VCaP (cell line): Measurements from ENCODE around the gene DPF3.

Experiments used
- H3K27ac ChIP-seq: fragments of 450-650 bp; 2 replicates; pipeline ENCODE4 v1.5.1; 2017
- TF ChIP-seq, protein P1 (sequence below): fragments of 450-650 bp; conservative IDR thresholded peaks from 2 replicates; pipeline ENCODE4 v1.5.1; 2017; ENCODE audit warnings: mild to moderate bottlenecking, moderate library complexity

The DPF3 gene

DNA sequence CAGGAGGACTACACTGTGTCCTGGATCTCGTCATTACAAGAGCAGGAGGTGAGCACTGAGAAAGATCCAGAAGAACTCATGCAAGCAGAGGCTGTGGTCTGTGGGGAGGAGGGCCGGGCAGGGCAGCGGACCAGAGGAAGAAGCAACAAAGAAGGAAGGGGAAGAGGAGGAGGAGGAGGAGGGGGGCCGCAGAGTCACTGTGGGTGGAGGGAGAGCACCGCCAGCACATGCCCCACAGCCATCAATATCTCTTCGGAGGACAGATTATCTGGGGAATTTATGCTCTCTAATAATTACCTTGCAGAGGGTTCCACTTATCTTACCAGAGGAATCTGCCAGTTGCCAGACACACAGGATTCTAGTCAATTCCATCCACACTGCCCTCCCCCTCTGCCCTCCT is 105.6 kb downstream of the DPF3 start:
- TF ChIP-seq, protein P1, sequence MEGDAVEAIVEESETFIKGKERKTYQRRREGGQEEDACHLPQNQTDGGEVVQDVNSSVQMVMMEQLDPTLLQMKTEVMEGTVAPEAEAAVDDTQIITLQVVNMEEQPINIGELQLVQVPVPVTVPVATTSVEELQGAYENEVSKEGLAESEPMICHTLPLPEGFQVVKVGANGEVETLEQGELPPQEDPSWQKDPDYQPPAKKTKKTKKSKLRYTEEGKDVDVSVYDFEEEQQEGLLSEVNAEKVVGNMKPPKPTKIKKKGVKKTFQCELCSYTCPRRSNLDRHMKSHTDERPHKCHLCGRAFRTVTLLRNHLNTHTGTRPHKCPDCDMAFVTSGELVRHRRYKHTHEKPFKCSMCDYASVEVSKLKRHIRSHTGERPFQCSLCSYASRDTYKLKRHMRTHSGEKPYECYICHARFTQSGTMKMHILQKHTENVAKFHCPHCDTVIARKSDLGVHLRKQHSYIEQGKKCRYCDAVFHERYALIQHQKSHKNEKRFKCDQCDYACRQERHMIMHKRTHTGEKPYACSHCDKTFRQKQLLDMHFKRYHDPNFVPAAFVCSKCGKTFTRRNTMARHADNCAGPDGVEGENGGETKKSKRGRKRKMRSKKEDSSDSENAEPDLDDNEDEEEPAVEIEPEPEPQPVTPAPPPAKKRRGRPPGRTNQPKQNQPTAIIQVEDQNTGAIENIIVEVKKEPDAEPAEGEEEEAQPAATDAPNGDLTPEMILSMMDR, result no peak

GRCh38 chr14:72787841-72788240 is 106.1 kb downstream of the DPF3 start:
- TF ChIP-seq, protein P1, result no peak

More for the DNA sequence above, 105.6 kb downstream of the DPF3 start:
- H3K27ac ChIP-seq, result no peak overlapping the region

DNA sequence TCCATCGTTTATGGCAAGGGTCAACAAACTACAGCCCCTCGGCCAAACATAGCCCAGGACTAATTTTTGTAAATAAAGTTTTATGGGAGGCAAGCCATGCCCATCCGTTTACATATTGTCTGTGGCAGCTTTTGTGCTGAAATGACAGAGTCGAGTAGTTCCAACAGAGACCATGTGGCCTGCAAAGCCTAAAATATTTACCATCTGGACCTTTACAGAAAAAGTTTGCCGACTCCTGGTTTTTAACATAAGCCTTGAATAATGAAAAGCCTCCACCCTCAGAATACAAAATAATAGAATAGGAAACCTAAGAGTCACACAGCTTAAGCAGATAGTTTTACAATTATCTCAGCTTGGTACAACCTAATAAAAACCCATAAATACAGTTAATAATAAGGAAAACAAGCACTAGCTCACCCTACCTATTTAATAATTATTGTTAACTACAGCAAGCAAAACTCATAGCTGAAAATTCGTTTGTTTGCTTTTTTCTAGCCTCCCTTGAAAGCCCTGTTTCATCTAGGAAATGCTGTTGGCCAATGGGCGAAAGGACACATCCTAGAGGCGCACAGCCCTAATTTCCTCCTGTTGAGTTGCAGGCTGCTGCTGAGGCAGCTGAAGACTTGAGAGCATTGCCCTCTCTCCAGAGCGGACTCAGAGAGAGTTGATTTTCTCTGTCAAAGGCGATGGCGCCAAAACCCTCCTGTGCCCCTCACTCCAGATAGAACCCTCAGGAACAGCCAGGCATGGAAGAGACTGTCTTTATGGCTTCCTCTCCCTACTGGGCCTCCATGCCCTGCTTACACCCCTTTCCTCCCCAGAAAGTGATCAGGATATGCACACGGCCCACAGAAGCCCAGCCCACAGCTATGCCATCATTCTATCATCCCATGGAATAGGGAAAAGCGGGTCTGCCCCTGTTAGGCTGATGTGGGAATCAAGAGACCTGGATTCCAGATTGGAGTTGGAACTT is 107.2 kb downstream of the DPF3 start:
- TF ChIP-seq, protein P1, result no peak
- H3K27ac ChIP-seq, result no peak overlapping the region

More at GRCh38 chr14:72787841-72788240, 106.1 kb downstream of the DPF3 start:
- H3K27ac ChIP-seq, result no peak overlapping the region

DNA sequence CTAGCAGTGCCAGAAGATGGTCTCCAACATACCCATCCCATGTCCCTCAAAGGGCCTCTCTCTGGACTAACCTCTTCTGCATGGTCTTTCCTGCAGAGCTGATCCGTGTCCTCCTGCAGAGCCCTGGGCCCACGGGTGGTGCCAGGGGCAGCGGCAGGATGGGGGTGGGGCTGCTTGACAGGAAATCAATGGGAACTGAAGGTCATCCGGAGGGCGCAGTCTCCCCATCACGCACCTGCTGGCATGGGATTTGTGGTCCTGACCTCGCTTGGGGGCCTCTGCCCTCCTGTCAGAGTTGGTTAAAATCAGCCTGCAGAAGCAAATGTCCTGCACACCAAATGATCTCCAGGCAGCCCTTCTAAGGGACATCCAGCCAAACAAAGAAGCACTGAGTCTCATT is 110.2 kb downstream of the DPF3 start:
- no peak overlapping the region for H3K27ac ChIP-seq
- TF ChIP-seq, protein P1, result no peak

DNA sequence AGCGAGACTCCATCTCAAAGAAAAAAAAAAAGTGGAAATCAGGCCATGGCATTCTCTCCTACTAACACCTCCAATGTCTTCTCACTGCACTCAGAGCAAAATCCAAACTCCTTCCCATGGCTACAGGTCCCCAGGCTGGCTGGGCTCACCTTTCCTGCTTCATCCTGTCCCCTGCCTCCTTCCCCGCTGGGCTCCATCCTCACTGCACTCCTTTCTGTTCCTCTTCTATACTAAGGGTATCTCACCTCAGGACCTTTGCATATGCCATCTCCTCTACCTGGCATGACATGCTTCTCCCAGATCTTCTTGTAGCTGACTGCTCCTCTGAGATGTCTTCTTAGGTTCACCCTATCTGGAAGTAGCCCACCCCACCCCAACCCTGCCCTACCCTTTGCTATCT is 111.1 kb downstream of the DPF3 start:
- no peak overlapping the region for H3K27ac ChIP-seq
- TF ChIP-seq, protein P1, result no peak

- TF ChIP-seq, protein P1, result no peak
- no peak overlapping the region for H3K27ac ChIP-seq
Observed at GRCh38 chr14:72781561-72782508, 112.1 kb downstream of the DPF3 start.

GRCh38 chr14:72780751-72781150 is 113.2 kb downstream of the DPF3 start:
- H3K27ac ChIP-seq, result no peak overlapping the region

More at GRCh38 chr14:72780751-72781150, 113.2 kb downstream of the DPF3 start:
- TF ChIP-seq, protein P1, result no peak
